ENCODE results near the gene PRKCQ.
"Not testable (repeated sequence)": the region's sequence is repeated elsewhere in the genome, so short reads cannot be mapped to it uniquely, and the experiment has no call there.

Gene PRKCQ

GRCh38 chr10:6383096-6383812 is 196.8 kb downstream of the PRKCQ start:
- DNase-seq (ENCODE audit: low spot score), result no peak

GRCh38 chr10:6382081-6382480 is 198.0 kb downstream of the PRKCQ start:
- no peak for DNase-seq (ENCODE audit: low spot score)

- not testable (repeated sequence) for DNase-seq (ENCODE audit: low spot score)
These were observed 199.6 kb downstream of the PRKCQ start for GRCh38 chr10:6380478-6380877.

- no peak for DNase-seq (ENCODE audit: low spot score)
These were observed 200.9 kb downstream of the PRKCQ start for GRCh38 chr10:6379015-6379776.
